Measurements from ENCODE around the gene IL36A. TPM values are rescaled to one million over a fixed set of nuclear protein-coding genes. Genes with fewer than 3 reads are reported as not detected.

IL36A gene
- total and polyA plus RNA-seq, 9 of the 15 experiments (the other 6 are each of a cell fraction or from before 2014, with no cell fraction given): not detected

DNA sequence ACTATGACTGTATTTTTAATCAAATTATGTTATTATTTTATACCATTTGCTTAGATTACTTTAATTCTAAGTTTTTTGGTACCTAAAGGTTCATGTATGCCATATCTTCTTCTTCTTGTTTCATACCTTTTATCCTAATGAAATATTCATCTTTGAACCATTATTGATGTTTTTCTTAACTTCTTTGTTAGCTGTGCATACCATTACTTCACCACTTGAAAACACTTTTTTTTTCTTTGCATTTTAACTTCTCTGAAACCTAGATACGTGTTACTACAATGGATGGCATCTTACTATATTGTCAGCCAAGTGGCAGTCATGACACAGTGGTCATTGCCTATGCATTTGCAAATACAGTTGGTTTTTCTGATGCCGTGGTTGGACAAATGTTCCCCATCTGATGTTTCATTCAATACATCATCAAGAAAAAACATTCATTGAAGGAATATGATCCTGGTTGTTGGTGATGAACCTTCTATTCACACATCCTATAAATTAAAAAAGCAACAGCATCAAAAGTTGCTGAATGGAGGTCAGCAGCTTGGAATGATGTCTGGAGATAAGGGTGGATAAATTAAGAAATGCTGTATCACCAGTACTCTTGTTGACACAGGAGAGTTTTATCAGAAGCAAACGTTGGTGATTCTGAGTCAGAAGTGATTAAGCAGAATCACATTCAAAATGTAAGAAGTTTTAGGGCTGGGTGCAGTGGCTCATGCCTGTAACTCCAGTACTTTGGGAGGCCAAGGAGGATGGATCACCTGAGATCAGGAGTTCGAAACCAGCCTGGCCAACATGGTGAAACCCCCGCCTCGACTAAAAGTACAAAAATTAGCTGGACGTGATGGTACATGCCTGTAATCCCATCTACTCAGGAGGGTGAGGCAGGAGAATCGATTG lies 7.4 kb downstream of the IL36A start (continued):
- TF ChIP-seq PHTF2 (CRISPR knock-in tag; IDR thresholded peaks at IDR 0.05) (no peak), SPI1 (IDR thresholded peaks at IDR 0.05; ENCODE audit: borderline replicate concordance, low read depth, low read length) (no peak), PTRF (tag; IDR thresholded peaks at IDR 0.05) (no peak), GABPB2 (CRISPR knock-in tag; conservative IDR thresholded peaks at IDR 0.05) (no peak), POLR3G (IDR thresholded peaks at IDR 0.05; ENCODE audit: extremely low read depth, insufficient read length, insufficient replicate concordance) (no peak), HMGN3 (IDR thresholded peaks at IDR 0.05; ENCODE audit: borderline replicate concordance, extremely low read depth, insufficient read length, low read depth, low read length) (no peak), DACH1 (IDR thresholded peaks at IDR 0.05; ENCODE audit: partially characterized antibody) (peak; percentile 83), BRD4 (IDR thresholded peaks at IDR 0.05) (peak; percentile 82; the same call in 1 of the 2 replicates)
- TF ChIP-seq, protein P1, sequence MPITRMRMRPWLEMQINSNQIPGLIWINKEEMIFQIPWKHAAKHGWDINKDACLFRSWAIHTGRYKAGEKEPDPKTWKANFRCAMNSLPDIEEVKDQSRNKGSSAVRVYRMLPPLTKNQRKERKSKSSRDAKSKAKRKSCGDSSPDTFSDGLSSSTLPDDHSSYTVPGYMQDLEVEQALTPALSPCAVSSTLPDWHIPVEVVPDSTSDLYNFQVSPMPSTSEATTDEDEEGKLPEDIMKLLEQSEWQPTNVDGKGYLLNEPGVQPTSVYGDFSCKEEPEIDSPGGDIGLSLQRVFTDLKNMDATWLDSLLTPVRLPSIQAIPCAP (CRISPR knock-in tag; IDR thresholded peaks at IDR 0.05; ENCODE audit: borderline replicate concordance): no peak
- TF ChIP-seq, protein P2, sequence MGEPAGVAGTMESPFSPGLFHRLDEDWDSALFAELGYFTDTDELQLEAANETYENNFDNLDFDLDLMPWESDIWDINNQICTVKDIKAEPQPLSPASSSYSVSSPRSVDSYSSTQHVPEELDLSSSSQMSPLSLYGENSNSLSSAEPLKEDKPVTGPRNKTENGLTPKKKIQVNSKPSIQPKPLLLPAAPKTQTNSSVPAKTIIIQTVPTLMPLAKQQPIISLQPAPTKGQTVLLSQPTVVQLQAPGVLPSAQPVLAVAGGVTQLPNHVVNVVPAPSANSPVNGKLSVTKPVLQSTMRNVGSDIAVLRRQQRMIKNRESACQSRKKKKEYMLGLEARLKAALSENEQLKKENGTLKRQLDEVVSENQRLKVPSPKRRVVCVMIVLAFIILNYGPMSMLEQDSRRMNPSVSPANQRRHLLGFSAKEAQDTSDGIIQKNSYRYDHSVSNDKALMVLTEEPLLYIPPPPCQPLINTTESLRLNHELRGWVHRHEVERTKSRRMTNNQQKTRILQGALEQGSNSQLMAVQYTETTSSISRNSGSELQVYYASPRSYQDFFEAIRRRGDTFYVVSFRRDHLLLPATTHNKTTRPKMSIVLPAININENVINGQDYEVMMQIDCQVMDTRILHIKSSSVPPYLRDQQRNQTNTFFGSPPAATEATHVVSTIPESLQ (CRISPR knock-in tag; IDR thresholded peaks at IDR 0.05): no peak
- TF ChIP-seq, protein P3, sequence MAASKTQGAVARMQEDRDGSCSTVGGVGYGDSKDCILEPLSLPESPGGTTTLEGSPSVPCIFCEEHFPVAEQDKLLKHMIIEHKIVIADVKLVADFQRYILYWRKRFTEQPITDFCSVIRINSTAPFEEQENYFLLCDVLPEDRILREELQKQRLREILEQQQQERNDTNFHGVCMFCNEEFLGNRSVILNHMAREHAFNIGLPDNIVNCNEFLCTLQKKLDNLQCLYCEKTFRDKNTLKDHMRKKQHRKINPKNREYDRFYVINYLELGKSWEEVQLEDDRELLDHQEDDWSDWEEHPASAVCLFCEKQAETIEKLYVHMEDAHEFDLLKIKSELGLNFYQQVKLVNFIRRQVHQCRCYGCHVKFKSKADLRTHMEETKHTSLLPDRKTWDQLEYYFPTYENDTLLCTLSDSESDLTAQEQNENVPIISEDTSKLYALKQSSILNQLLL (CRISPR knock-in tag; IDR thresholded peaks at IDR 0.05; ENCODE audit: borderline replicate concordance): no peak
- TF ChIP-seq, protein P4, sequence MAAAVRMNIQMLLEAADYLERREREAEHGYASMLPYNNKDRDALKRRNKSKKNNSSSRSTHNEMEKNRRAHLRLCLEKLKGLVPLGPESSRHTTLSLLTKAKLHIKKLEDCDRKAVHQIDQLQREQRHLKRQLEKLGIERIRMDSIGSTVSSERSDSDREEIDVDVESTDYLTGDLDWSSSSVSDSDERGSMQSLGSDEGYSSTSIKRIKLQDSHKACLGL (CRISPR knock-in tag; IDR thresholded peaks at IDR 0.05; ENCODE audit: borderline replicate concordance, poor library complexity, severe bottlenecking): no peak
- TF ChIP-seq, protein P5, sequence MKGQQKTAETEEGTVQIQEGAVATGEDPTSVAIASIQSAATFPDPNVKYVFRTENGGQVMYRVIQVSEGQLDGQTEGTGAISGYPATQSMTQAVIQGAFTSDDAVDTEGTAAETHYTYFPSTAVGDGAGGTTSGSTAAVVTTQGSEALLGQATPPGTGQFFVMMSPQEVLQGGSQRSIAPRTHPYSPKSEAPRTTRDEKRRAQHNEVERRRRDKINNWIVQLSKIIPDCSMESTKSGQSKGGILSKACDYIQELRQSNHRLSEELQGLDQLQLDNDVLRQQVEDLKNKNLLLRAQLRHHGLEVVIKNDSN (CRISPR knock-in tag; IDR thresholded peaks at IDR 0.05): no peak
- TF ChIP-seq, protein P6, sequence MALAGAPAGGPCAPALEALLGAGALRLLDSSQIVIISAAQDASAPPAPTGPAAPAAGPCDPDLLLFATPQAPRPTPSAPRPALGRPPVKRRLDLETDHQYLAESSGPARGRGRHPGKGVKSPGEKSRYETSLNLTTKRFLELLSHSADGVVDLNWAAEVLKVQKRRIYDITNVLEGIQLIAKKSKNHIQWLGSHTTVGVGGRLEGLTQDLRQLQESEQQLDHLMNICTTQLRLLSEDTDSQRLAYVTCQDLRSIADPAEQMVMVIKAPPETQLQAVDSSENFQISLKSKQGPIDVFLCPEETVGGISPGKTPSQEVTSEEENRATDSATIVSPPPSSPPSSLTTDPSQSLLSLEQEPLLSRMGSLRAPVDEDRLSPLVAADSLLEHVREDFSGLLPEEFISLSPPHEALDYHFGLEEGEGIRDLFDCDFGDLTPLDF (CRISPR knock-in tag; IDR thresholded peaks at IDR 0.05): no peak; the same call in 1 of the 2 replicates
- TF ChIP-seq, protein P7, sequence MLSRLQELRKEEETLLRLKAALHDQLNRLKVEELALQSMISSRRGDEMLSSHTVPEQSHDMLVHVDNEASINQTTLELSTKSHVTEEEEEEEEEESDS (CRISPR knock-in tag; IDR thresholded peaks at IDR 0.05): no peak
